ENCODE data around the gene ENOPH1.
"Not testable (repeated sequence)": the region's sequence is repeated elsewhere in the genome, so short reads cannot be mapped to it uniquely, and the experiment has no call there.

The ENOPH1 gene

GRCh38 chr4:82430193-82430963, at the start of gene ENOPH1, which contains the start of gene HNRNPDL:
ENOPH1 (plus strand) TSS chr4:82430590; CDS start chr4:82430830, 240 bp downstream.
HNRNPDL (minus strand) TSS chr4:82430462; CDS start chr4:82429690, 772 bp downstream.
- Mint-ChIP-seq H3K4me1 (ENCODE audit: low read depth) (peaks cover 51% of the 10 kb centered on the region), H3K27me3 (ENCODE audit: low read depth) (no peaks in the 10 kb centered on the region), H3K9me3 (no peaks in the 10 kb centered on the region), H3K36me3 (ENCODE audit: low read depth) (peaks cover 51% of the 10 kb centered on the region), H3K4me3 (peak within 1 kb of the TSS; percentile 100), H3K27ac (peak within 1 kb of the TSS; percentile 99)

- Mint-ChIP-seq H3K27ac (no peak overlapping the region), H3K4me3 (no peak overlapping the region), H3K9me3 (peaks cover 3% of the 10 kb centered on the region), H3K36me3 (ENCODE audit: low read depth) (peaks cover 10% of the 10 kb centered on the region), H3K27me3 (ENCODE audit: low read depth) (peaks cover 3% of the 10 kb centered on the region), H3K4me1 (ENCODE audit: low read depth) (peaks cover 16% of the 10 kb centered on the region)
Measured at GRCh38 chr4:82380831-82381230, 49.6 kb upstream of the ENOPH1 start.

DNA sequence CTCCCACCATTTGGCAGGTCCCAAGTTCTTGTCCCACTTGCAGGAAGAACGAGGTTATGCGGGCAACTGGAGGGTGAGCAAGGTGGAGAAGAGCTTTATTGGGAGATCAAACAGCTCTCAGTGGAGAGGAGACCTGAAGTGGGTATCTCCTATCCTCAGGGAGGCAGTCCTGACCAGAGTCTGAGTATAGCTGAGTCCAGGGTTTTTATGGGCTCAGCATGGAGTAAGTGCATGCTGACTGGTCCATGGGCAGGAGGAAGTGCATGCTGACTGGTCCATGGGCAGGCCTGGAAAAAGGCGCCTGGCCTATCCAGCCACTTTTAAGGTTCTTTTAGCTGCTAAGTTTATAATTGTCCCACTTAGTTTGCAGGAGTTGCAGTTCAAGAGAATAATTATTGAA, 49.2 kb upstream of the ENOPH1 start:
- peaks cover 3% of the 10 kb centered on the region for H3K9me3 Mint-ChIP-seq
- peaks cover 12% of the 10 kb centered on the region for H3K4me1 Mint-ChIP-seq (ENCODE audit: low read depth)
- no peak overlapping the region for H3K4me3 Mint-ChIP-seq
- H3K27me3 Mint-ChIP-seq (ENCODE audit: low read depth), result peaks cover 3% of the 10 kb centered on the region
- H3K27ac Mint-ChIP-seq, result no peak overlapping the region
- peaks cover 10% of the 10 kb centered on the region for H3K36me3 Mint-ChIP-seq (ENCODE audit: low read depth)

GRCh38 chr4:82381661-82382296, 48.6 kb upstream of the ENOPH1 start:
- peaks cover 8% of the 10 kb centered on the region for H3K36me3 Mint-ChIP-seq (ENCODE audit: low read depth)
- H3K4me1 Mint-ChIP-seq (ENCODE audit: low read depth), result peaks cover 9% of the 10 kb centered on the region
- no peak overlapping the region for H3K4me3 Mint-ChIP-seq
- H3K27me3 Mint-ChIP-seq (ENCODE audit: low read depth), result peaks cover 3% of the 10 kb centered on the region
- peaks cover 3% of the 10 kb centered on the region for H3K9me3 Mint-ChIP-seq
- H3K27ac Mint-ChIP-seq, result no peak overlapping the region

GRCh38 chr4:82382751-82383150, 47.6 kb upstream of the ENOPH1 start:
- Mint-ChIP-seq H3K36me3 (ENCODE audit: low read depth) (peaks cover 6% of the 10 kb centered on the region), H3K4me1 (ENCODE audit: low read depth) (peaks cover 7% of the 10 kb centered on the region), H3K27me3 (ENCODE audit: low read depth) (peaks cover 3% of the 10 kb centered on the region), H3K27ac (no peak overlapping the region), H3K4me3 (no peak overlapping the region), H3K9me3 (peaks cover 1% of the 10 kb centered on the region)

GRCh38 chr4:82386312-82386711, 44.1 kb upstream of the ENOPH1 start:
- not testable (repeated sequence) for H3K27me3 Mint-ChIP-seq (ENCODE audit: low read depth); H3K27ac Mint-ChIP-seq; H3K4me1 Mint-ChIP-seq (ENCODE audit: low read depth); H3K36me3 Mint-ChIP-seq (ENCODE audit: low read depth); H3K4me3 Mint-ChIP-seq; H3K9me3 Mint-ChIP-seq

GRCh38 chr4:82388405-82388804, 42.0 kb upstream of the ENOPH1 start:
- Mint-ChIP-seq H3K27ac (no peak overlapping the region), H3K9me3 (no peaks in the 10 kb centered on the region), H3K36me3 (ENCODE audit: low read depth) (no peaks in the 10 kb centered on the region), H3K4me3 (no peak overlapping the region), H3K4me1 (ENCODE audit: low read depth) (no peaks in the 10 kb centered on the region), H3K27me3 (ENCODE audit: low read depth) (peaks cover 7% of the 10 kb centered on the region)

DNA sequence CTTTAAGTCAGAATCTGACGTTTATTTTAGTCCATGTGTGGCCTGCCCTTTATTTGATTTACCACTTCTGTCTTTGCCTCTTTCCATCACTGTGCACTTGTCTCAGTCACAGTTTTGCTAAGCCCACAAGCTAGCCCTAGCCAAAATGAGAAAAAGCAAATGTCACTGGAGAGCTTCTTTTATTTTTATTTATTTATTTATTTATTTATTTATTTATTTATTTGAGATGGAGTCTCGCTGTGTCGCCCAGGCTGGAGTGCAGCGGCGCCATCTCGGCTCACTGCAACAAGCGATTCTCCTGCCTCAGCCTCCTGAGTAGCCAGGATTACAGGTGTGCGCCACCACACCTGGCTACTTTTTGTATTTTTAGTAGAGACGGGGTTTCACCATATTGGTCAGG, 40.3 kb upstream of the ENOPH1 start:
- not testable (repeated sequence) for H3K27ac Mint-ChIP-seq; H3K36me3 Mint-ChIP-seq (ENCODE audit: low read depth); H3K9me3 Mint-ChIP-seq; H3K27me3 Mint-ChIP-seq (ENCODE audit: low read depth); H3K4me1 Mint-ChIP-seq (ENCODE audit: low read depth); H3K4me3 Mint-ChIP-seq

- Mint-ChIP-seq H3K4me3 (no peak overlapping the region), H3K4me1 (ENCODE audit: low read depth) (no peaks in the 10 kb centered on the region), H3K9me3 (no peaks in the 10 kb centered on the region), H3K27ac (no peak overlapping the region), H3K27me3 (ENCODE audit: low read depth) (peaks cover 5% of the 10 kb centered on the region), H3K36me3 (ENCODE audit: low read depth) (no peaks in the 10 kb centered on the region)
Measured at GRCh38 chr4:82394896-82395295, 35.5 kb upstream of the ENOPH1 start.

DNA sequence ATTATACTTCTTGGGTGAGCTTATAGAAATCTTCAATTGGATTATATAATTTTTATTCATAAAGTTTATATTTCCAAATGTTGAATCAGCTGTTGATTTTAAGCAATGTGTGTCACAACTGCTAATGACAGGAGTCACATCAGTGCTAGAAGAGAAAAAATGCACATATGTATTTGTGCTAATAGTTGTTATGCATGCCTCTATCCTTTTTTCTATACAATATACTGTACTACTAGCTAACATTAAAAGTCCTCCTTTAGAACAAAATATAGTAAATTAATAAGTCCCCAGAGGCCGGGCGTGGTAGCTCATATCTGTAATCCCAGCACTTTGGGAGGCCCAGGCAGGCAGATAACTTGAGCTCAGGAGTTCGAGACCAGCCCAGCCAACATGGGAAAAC, 32.9 kb upstream of the ENOPH1 start:
- Mint-ChIP-seq H3K4me3 (no peak overlapping the region), H3K27ac (no peak overlapping the region), H3K9me3 (no peaks in the 10 kb centered on the region), H3K4me1 (ENCODE audit: low read depth) (no peaks in the 10 kb centered on the region), H3K36me3 (ENCODE audit: low read depth) (no peaks in the 10 kb centered on the region), H3K27me3 (ENCODE audit: low read depth) (peaks cover 14% of the 10 kb centered on the region)

GRCh38 chr4:82398263-82398662, 32.1 kb upstream of the ENOPH1 start:
- no peak overlapping the region for H3K27ac Mint-ChIP-seq
- no peak overlapping the region for H3K4me3 Mint-ChIP-seq
- no peaks in the 10 kb centered on the region for H3K9me3 Mint-ChIP-seq
- peaks cover 14% of the 10 kb centered on the region for H3K27me3 Mint-ChIP-seq (ENCODE audit: low read depth)
- no peaks in the 10 kb centered on the region for H3K36me3 Mint-ChIP-seq (ENCODE audit: low read depth)
- no peaks in the 10 kb centered on the region for H3K4me1 Mint-ChIP-seq (ENCODE audit: low read depth)

DNA sequence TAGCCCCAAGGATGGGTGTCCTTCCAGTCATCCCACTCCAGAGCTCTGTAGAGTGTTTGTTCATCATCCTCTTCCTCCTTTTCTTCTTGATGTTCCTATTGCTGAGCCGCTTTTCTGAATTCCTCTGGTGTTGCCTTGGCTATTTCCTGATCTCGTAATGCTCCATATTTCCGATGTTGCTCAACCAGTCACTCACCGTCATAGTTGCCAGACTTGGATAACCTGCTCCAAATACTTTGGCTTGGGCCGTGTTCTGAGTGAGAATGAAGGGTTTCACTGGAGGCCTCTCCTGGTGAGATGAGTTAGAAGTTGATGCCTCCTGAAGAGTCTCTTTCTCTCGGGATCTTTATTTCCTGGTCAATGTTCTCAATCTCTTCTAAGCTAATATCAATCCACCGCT, 28.8 kb upstream of the ENOPH1 start:
- Mint-ChIP-seq H3K27me3 (ENCODE audit: low read depth) (peaks cover 18% of the 10 kb centered on the region), H3K36me3 (ENCODE audit: low read depth) (no peaks in the 10 kb centered on the region), H3K4me3 (no peak overlapping the region), H3K9me3 (no peaks in the 10 kb centered on the region), H3K4me1 (ENCODE audit: low read depth) (no peaks in the 10 kb centered on the region), H3K27ac (no peak overlapping the region)

- Mint-ChIP-seq H3K4me3 (no peak overlapping the region), H3K27ac (no peak overlapping the region), H3K27me3 (ENCODE audit: low read depth) (peaks cover 18% of the 10 kb centered on the region), H3K9me3 (no peaks in the 10 kb centered on the region), H3K4me1 (ENCODE audit: low read depth) (no peaks in the 10 kb centered on the region), H3K36me3 (ENCODE audit: low read depth) (no peaks in the 10 kb centered on the region)
Measured at GRCh38 chr4:82402196-82402775, 28.1 kb upstream of the ENOPH1 start.

GRCh38 chr4:82403725-82404124, 26.7 kb upstream of the ENOPH1 start:
- Mint-ChIP-seq H3K27me3 (ENCODE audit: low read depth) (peaks cover 13% of the 10 kb centered on the region), H3K4me1 (ENCODE audit: low read depth) (no peaks in the 10 kb centered on the region), H3K4me3 (no peak overlapping the region), H3K36me3 (ENCODE audit: low read depth) (no peaks in the 10 kb centered on the region), H3K27ac (no peak overlapping the region), H3K9me3 (no peaks in the 10 kb centered on the region)

DNA sequence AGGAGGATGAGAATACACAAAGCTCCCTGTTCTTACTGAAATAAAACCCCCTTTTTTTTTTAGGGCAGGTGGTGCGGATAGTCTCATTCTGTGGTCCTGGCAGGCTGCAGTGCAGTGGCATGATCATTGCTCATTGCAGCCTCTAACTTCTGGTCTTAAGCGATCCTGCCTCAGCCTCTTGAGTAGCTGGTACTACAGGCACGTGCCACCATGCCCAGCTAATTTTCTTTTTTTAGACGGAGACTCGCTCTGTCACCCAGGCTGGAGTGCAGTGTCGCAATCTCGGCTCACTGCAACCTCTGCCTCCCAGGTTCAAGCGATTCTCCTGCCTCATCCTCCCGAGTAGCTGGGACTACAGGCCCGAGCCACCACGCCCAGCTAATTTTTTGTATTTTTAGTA, 15.3 kb upstream of the ENOPH1 start:
- not testable (repeated sequence) for H3K4me3 Mint-ChIP-seq; H3K9me3 Mint-ChIP-seq; H3K36me3 Mint-ChIP-seq (ENCODE audit: low read depth); H3K27ac Mint-ChIP-seq; H3K4me1 Mint-ChIP-seq (ENCODE audit: low read depth)
- peaks cover 38% of the 10 kb centered on the region for H3K27me3 Mint-ChIP-seq (ENCODE audit: low read depth)
